K562 (cell line): Measurements from ENCODE around the gene SPATA33.

Source experiments
- CBX5 ChIP-seq: IDR thresholded peaks from 2 replicates; pipeline ENCODE4 v1.6.1; 2014; ENCODE audit warnings: low read depth, borderline replicate concordance
- KDM5B ChIP-seq: fragments of 200-600 bp; sonication (generic); IDR thresholded peaks from 2 replicates; pipeline ENCODE4 v1.6.1; 2012; ENCODE audit warnings: low read depth, mild to moderate bottlenecking, moderate library complexity, low read length, control low read depth, inconsistent platforms; ENCODE audit not compliant: insufficient replicate concordance
- NCOA2 ChIP-seq, 2 experiments: fragments of 450-650 bp; IDR thresholded peaks; 2 replicates each; pipeline ENCODE4 v1.6.1; 2018; ENCODE audit warnings: mild to moderate bottlenecking in 2 of 2, moderate library complexity in 1 of 2; ENCODE audit not compliant: partially characterized antibody in 2 of 2
- POLR2H ChIP-seq: IDR thresholded peaks from 2 replicates; pipeline ENCODE4 v1.6.1; 2016; ENCODE audit warnings: missing genetic modification characterization, low read depth, mild to moderate bottlenecking, control low read depth, missing compliant biosample characterization, moderate library complexity
- YBX1 ChIP-seq: fragments of 450-650 bp; IDR thresholded peaks from 2 replicates; pipeline ENCODE4 v1.7.1; 2016; ENCODE audit warnings: mild to moderate bottlenecking
- YY1 ChIP-seq, 3 experiments: IDR thresholded peaks; 2 replicates each; pipeline ENCODE4 v1.6.1; 2011; ENCODE audit warnings: low read length in 2 of 3, mild to moderate bottlenecking in 2 of 3, moderate library complexity in 2 of 3, borderline replicate concordance in 1 of 3, control low read depth in 1 of 3, low read depth in 1 of 3; ENCODE audit not compliant: insufficient read depth in 3 of 3, insufficient replicate concordance in 2 of 3, control insufficient read depth in 1 of 3, insufficient read length in 1 of 3; ENCODE audit errors: extremely low read depth in 1 of 3
- ZBTB1 ChIP-seq: sonication (generic); formaldehyde crosslinking; IDR thresholded peaks from 2 replicates; pipeline ENCODE4 v1.8.1; 2023; ENCODE audit warnings: missing genetic modification reagents, low read depth, mild to moderate bottlenecking, borderline replicate concordance
- ZFX ChIP-seq: sonication (generic); formaldehyde crosslinking; IDR thresholded peaks from 2 replicates; pipeline ENCODE4 v1.8.0; 2022; ENCODE audit warnings: mild to moderate bottlenecking, missing genetic modification reagents, moderate library complexity
- ZNF445 ChIP-seq: fragments of 250-450 bp; sonication (Bioruptor Pico); IDR thresholded peaks from 2 replicates; pipeline ENCODE4 v1.4.0; 2020; ENCODE audit warnings: low read depth, mild to moderate bottlenecking, moderate library complexity
- ZNF561 ChIP-seq: fragments of 450-650 bp; formaldehyde crosslinking; conservative IDR thresholded peaks from 2 replicates; pipeline ENCODE4 v1.4.0; 2020; ENCODE audit warnings: mild to moderate bottlenecking, moderate library complexity
- TF ChIP-seq, protein P1 (sequence below): sonication (generic); formaldehyde crosslinking; IDR thresholded peaks from 2 replicates; pipeline ENCODE4 v1.9.0; 2022; ENCODE audit warnings: mild to moderate bottlenecking, missing genetic modification reagents
- TF ChIP-seq, protein P2 (sequence below): sonication (generic); formaldehyde crosslinking; IDR thresholded peaks from 2 replicates; pipeline ENCODE4 v1.8.1; 2022; ENCODE audit warnings: missing genetic modification reagents
- TF ChIP-seq, protein P3 (sequence below), 3 experiments: IDR thresholded peaks in 2 of 3; conservative IDR thresholded peaks in 1 of 3; 2 replicates each; pipeline ENCODE4 v1.5.1; 2011 to 2012; ENCODE audit warnings: low read length in 3 of 3, mild to moderate bottlenecking in 3 of 3, control low read depth in 2 of 3, improper control_type of control experiment in 1 of 3, inconsistent platforms in 1 of 3, low read depth in 1 of 3, mixed read lengths in 1 of 3, moderate library complexity in 1 of 3; ENCODE audit not compliant: insufficient read depth in 2 of 3

DNA sequence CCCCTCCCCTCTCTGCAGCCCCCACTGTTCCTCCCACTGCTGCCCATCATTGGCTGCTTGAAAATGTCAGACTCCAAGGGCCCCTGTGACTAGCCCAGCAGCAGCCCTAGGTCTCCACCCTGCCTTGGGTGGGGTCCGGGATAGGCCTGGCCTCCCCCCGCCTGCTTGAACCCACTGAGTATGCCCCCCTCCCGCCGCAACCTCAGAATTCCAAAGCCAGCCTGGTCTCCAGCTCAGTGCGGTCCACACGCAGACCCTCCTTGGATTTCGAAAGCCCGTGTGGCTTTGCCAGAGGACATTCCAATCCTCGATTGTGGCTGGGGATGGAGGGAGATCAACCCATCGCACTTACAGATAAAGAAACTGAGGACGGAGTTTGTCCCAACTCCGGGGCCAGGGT lies 37.8 kb upstream of the SPATA33 start:
- TF ChIP-seq, protein P1, sequence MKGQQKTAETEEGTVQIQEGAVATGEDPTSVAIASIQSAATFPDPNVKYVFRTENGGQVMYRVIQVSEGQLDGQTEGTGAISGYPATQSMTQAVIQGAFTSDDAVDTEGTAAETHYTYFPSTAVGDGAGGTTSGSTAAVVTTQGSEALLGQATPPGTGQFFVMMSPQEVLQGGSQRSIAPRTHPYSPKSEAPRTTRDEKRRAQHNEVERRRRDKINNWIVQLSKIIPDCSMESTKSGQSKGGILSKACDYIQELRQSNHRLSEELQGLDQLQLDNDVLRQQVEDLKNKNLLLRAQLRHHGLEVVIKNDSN (CRISPR knock-in tag), result no peak
- TF ChIP-seq NCOA2 (IDR thresholded peaks at IDR 0.05; ENCODE audit: partially characterized antibody in 2 of 2) (no peak), YY1 (IDR thresholded peaks at IDR 0.05; ENCODE audit: borderline replicate concordance in 1 of 3, control insufficient read depth in 1 of 3, extremely low read depth in 1 of 3, insufficient read depth in 3 of 3, insufficient read length in 1 of 3, insufficient replicate concordance in 2 of 3, low read depth in 1 of 3, low read length in 2 of 3) (no peak), ZFX (CRISPR knock-in tag) (no peak), KDM5B (no peak), POLR2H (tag) (no peak), CBX5 (no peak), ZNF445 (CRISPR knock-in tag) (no peak), ZBTB1 (no peak), ZNF561 (CRISPR knock-in tag) (no peak), YBX1 (no peak)
- TF ChIP-seq, protein P2, sequence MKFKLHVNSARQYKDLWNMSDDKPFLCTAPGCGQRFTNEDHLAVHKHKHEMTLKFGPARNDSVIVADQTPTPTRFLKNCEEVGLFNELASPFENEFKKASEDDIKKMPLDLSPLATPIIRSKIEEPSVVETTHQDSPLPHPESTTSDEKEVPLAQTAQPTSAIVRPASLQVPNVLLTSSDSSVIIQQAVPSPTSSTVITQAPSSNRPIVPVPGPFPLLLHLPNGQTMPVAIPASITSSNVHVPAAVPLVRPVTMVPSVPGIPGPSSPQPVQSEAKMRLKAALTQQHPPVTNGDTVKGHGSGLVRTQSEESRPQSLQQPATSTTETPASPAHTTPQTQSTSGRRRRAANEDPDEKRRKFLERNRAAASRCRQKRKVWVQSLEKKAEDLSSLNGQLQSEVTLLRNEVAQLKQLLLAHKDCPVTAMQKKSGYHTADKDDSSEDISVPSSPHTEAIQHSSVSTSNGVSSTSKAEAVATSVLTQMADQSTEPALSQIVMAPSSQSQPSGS (CRISPR knock-in tag), result no peak
- TF ChIP-seq, protein P3, sequence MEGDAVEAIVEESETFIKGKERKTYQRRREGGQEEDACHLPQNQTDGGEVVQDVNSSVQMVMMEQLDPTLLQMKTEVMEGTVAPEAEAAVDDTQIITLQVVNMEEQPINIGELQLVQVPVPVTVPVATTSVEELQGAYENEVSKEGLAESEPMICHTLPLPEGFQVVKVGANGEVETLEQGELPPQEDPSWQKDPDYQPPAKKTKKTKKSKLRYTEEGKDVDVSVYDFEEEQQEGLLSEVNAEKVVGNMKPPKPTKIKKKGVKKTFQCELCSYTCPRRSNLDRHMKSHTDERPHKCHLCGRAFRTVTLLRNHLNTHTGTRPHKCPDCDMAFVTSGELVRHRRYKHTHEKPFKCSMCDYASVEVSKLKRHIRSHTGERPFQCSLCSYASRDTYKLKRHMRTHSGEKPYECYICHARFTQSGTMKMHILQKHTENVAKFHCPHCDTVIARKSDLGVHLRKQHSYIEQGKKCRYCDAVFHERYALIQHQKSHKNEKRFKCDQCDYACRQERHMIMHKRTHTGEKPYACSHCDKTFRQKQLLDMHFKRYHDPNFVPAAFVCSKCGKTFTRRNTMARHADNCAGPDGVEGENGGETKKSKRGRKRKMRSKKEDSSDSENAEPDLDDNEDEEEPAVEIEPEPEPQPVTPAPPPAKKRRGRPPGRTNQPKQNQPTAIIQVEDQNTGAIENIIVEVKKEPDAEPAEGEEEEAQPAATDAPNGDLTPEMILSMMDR (IDR thresholded peaks at IDR 0.05 in 2 of 3, conservative IDR thresholded peaks at IDR 0.05 in 1 of 3; ENCODE audit: insufficient read depth in 2 of 3, low read depth in 1 of 3, low read length in 3 of 3), result no peak
